Measurements from ENCODE around the gene ITGA2.

DNA sequence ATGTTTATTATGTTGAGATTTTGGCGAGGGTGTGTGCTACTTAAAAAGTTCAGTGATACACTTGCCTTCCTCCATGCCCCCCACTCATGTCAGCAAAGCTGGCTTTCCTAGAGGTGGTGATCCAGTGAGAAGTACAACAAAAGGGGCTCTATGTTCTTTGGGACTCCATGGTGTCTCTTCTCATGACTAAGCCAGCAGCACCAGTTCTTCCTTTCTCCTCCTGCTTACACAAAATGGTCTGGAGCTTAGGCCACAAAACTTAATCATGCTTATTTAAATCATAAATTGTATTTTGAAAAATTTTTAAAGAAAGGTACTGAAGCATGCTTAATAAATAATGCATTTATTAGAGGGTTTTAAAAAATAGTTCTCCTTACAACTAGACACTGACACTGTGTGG is 98.0 kb downstream of the ITGA2 start:
- TF ChIP-seq CTCF (conservative IDR thresholded peaks at IDR 0.05) (no peak), ZFX (IDR thresholded peaks at IDR 0.05) (no peak)

Data from C4-2B (cell line).